GM21390 (cell line): Measurements from ENCODE around the gene INCENP.

Experiments used
- ATAC-seq: cut with Tn5 transposase; IDR thresholded peaks from one replicate; pipeline ENCODE4 v1.9.1; 2021; ENCODE audit not compliant: unreplicated experiment

Gene INCENP

DNA sequence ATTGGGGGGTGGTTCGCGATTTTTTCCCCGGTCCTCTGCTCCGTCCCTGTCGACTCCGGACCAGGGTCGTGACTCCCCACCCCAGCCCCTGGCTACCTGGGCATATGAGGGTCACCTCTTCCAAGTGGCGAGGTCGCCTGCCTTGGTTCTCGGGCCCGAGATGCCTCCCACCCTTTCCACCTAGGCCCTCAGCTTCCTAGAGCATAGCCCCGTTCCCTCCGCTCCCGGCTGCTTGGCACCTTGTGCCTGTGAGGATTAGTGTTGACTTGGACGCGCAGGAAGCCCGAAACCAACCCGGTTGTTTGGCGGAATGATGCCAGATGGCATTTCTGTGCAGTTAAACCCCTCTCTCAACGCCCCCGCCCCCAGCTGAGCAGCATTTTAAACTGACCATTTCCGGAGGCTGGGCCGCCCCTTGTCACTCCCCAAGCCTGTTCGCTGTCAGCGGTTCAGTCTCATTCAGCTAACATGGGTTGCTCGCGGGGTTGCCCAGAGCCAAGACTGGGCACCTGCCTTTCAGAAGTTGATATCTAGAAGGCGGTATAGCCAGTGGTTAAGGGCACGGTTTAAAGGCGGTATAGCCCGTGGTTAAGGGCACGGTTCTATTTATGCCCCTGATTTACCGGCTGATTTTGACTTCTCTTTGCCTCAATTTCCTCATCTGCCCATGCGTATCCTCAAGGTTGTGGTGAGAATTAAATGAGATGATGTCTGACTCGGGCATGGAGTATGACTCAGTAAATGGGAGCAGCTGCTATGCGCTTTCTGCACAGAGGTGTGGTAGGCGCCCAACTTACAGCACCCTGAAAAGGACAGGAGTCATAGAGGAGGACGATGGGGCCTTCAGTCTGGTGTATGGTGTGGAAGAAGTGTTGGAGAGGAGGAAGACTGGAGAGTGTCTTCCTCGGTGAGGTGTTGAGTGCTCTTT lies 639 bp downstream of the INCENP start:
- peak; percentile 31 for ATAC-seq

GRCh38 chr11:62125316-62125715 lies 1.5 kb downstream of the INCENP start:
- ATAC-seq = no peak

DNA sequence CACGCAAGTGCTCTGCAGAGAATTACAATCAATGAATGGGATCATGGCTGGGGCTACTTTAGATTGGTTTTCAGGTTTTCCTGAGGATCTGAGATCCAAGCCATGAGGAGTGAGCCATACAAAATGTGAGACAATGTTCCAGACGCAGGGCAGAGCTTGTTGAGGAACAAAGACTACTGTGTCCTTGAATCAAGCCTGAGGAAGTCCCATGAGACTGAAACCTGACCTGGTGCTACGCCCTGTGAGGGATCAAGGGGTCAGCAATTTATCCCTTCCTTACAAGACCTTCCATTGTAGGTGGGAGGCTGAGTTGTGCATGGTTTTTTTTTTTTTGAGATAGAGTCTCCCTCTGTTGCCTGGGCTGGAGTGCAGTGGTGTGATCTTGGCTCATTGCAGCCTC lies 2.1 kb downstream of the INCENP start:
- no peak for ATAC-seq

DNA sequence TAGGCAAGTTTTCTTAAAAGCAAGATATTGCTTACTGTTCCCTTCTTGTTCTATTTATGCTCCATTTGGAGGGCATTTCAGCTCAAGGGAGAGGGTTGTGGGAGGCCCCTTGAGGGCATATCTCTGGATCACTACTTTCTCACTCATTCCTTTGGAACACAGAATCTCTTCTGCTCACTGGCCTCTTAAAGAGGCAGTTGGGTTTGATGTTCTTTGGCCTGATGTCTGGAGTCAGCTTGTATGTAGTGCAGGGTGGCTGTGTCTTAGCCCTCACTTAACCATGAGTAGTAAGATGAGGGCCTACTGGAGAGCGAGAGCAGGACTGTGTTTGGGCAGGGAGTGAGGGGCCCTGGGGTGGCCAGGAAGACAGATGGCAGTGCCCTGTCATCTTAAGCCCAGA lies 3.6 kb downstream of the INCENP start:
- ATAC-seq = no peak

GRCh38 chr11:62127941-62128770 lies 4.3 kb downstream of the INCENP start:
- ATAC-seq = no peak

- no peak for ATAC-seq
These were observed 5.0 kb downstream of the INCENP start for GRCh38 chr11:62128835-62129234.

DNA sequence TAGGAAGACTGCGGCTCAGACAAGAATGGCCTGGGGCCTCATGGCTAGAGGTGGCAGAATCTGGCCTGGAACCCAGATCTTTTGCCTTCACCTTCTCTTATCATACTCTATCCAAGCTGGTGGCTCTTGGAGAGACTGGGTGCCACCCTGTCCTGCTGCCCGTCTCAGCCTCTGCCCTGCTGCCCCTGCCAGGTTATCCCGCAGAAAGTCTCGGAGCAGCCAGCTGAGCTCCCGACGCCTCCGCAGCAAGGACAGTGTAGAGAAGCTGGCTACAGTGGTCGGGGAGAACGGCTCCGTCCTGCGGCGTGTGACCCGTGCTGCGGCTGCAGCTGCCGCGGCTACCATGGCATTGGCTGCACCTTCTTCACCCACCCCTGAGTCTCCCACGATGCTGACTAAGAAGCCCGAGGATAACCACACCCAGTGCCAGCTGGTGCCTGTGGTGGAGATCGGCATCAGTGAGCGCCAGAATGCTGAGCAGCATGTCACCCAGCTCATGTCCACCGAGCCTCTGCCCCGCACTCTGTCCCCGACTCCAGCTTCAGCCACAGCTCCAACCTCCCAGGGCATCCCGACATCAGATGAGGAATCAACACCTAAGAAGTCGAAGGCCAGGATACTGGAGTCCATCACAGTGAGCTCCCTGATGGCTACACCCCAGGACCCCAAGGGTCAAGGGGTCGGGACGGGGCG lies 5.9 kb downstream of the INCENP start:
- no peak for ATAC-seq

- no peak for ATAC-seq
These were observed 6.7 kb downstream of the INCENP start for GRCh38 chr11:62130283-62131169.

- ATAC-seq = no peak
These were observed 7.3 kb downstream of the INCENP start for GRCh38 chr11:62131170-62131464.

DNA sequence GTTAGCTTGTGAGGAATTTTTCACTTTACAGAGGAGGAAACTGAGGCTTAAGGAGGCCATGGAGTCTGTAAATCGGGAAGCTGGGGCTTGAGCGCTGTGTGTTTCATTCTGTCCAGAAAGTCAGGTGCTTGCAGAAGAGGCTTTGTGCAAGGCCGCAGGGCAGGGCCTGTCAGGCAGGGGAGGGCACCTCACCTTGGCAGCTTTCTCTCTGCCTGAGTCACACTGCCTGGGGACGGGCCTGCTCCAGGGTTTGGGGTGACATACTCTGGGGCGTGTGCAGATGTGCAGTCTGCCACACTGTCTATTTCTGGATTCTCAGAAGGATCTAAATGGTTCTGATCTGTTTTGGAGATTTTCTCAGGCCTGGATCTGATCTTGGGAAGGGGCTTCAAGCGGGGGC lies 8.4 kb downstream of the INCENP start:
- ATAC-seq = no peak

DNA sequence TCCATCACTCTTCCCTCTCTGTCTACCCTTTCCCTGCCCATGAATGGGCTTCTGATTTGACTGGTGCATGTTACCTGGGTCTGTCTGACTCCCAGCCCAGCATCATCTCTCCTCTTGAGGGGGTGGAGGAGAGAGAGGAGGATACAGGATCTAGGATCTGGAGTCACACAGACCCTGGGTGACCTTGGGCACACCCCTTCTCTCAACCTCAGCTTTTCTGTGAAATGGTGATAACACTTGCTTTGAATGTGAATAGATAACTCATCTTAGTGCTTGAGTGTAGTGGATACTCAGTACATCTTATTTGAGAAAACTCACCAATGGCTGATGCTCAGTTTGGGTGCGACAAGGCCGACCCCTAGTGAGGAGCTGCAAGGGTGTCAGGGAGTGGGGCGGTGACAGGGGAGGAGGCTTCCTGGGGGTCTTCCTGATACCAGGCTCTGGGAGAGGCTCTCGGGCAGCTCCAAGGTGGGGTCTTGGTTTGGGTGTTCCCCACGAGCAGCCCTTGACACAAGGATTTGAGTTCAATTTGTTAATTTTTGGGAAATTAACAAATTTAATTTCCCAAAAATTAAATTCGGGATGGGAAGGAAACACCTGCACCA lies 9.0 kb downstream of the INCENP start:
- no peak for ATAC-seq

- ATAC-seq = no peak
These were observed 9.7 kb downstream of the INCENP start for GRCh38 chr11:62133328-62134065.

- no peak for ATAC-seq
These were observed 13.6 kb downstream of the INCENP start for GRCh38 chr11:62137276-62137861.

GRCh38 chr11:62137881-62138629 lies 14.2 kb downstream of the INCENP start:
- no peak for ATAC-seq

DNA sequence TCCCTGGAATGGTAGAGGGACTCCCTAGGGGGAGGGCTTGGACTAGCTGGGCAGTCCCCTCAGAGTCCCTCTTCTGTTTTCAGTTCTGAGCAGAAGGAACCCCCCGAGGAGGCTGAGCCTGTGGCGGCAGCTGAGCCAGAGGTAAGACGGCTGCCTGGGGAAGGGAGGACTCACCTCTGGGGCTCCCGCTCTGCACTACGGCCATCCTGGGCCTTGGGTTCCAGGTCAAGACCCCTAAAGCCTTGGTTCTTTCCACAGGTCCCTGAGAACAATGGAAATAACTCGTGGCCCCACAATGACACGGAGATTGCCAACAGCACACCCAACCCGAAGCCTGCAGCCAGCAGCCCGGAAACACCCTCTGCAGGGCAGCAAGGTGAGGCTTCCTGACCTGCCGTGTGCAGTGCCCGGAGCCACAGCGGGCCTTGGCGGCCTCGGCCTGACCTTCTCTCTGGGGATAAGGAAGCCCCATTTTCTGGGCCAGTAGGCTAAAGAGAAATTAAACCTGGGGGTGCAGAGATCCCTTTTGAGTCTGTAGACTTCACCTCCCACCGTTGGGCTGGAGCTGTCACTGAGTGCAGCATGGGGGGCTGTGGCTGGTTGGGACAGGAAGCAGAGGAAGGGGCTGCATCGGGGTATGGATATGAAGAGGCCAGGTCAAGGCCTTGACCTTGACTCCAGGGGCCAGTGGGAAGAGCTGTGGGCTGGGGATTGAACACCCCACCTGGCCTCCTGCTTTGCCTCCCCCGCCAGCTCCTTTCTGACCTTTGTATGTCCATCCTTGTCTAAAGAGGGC lies 15.0 kb downstream of the INCENP start:
- ATAC-seq = no peak

- no peak for ATAC-seq
These were observed 15.9 kb downstream of the INCENP start for GRCh38 chr11:62139526-62140303.
